Measurements from ENCODE around the gene BSN. TPM values are rescaled to one million over a fixed set of nuclear protein-coding genes. Genes with fewer than 3 reads are reported as not detected.

The BSN gene
- total RNA-seq, 2 donors from 2014 or later: 1.3 to 6.6 TPM

DNA sequence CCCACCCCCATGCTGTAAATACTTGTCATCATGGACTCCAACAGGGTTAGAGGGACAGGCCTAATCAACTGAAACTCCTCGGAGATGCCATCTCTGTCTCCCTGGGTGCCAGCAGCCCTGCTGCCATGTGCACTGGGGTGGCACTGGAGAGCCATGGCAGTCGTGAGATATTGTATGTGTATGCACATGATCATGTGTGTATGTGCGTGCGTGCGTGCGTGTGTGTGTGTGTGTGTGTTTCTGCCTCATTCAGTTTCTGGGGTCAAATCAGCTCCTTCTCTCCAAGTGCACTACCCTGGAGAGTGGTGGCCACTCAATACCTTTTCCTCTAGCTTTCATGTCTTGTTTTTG, 116.6 kb downstream of the BSN start:
- intact Hi-C loops (cut with DNase I): no loop called here
- no peak overlapping the region for H3K4me3 ChIP-seq
- 57 to 62% methylated on average over 5 to 6 of the region's 6 CpGs for WGBS, 2 donors

DNA sequence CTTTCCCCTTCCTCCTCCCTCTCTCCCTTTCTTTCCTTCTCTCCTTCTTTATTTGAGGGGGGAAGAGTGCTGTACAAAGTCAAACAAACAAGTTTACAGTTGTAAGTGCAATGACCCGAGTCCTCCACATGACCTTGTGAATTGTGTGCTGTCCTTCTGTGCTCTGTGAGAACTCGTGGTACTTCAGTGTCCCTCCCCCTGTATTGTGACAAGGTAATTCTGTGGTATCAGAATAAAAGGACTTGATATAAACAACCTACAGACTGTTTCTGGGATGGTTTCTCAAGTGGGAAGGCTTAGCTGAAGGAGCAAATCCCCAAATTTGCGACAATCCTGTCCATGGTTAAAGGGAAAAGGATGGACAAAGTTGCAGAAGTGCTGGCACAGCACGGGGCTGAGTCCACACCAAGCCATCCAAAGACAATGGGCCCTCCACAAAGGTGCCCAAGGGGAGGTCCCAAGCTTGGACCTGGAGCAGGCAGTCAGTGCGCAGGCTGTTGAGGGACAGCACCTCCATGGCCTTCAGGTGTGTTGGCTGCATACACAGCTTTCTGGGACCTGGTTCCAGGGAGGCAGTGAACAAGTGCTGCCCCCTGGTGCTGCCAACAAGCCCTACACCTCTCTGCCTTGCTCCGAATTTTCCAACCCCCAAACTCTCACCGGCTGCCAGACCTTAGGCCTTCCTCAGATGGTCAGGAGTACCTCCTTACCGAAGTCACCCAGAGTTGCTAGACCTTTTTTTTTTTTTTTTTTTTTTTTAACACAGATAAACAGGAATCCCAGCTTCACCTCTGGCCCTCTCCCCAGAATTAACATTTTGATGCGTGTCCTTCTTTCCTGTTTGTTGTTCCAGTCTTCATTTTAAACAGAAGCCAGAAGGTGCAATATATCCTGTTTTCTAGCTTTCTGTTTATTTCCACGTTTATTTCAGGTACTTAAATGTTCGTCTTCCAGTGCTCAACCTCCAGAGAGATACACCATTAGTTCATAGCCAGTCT, 117.3 kb downstream of the BSN start:
- TF ChIP-seq, protein P1, sequence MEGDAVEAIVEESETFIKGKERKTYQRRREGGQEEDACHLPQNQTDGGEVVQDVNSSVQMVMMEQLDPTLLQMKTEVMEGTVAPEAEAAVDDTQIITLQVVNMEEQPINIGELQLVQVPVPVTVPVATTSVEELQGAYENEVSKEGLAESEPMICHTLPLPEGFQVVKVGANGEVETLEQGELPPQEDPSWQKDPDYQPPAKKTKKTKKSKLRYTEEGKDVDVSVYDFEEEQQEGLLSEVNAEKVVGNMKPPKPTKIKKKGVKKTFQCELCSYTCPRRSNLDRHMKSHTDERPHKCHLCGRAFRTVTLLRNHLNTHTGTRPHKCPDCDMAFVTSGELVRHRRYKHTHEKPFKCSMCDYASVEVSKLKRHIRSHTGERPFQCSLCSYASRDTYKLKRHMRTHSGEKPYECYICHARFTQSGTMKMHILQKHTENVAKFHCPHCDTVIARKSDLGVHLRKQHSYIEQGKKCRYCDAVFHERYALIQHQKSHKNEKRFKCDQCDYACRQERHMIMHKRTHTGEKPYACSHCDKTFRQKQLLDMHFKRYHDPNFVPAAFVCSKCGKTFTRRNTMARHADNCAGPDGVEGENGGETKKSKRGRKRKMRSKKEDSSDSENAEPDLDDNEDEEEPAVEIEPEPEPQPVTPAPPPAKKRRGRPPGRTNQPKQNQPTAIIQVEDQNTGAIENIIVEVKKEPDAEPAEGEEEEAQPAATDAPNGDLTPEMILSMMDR (IDR thresholded peaks at IDR 0.05): peak; percentile 64 to 97 (median 93)
- no peak for TF ChIP-seq POLR2A (IDR thresholded peaks at IDR 0.05)
- Histone ChIP-seq H3K27me3 (no peaks in the 10 kb centered on the region), H3K4me3 (no peak overlapping the region), H3K9me3 (no peaks in the 10 kb centered on the region), H3K36me3 (replicated peaks in 1 of 2; ENCODE audit: insufficient read depth in 1 of 2, low read depth in 2 of 2) (no peaks in the 10 kb centered on the region), H3K4me1 (peaks cover 40% of the 10 kb centered on the region), H3K27ac (no peak overlapping the region)
- 25 to 30% methylated on average over 10 to 11 of the region's 11 CpGs for WGBS, 2 donors
- peak; percentile 48 for ATAC-seq
- intact Hi-C loops (cut with DNase I): no loop called here
- DNase-seq: peak; percentile 84 to 87 (median 84)

More for the DNA sequence above, 116.6 kb downstream of the BSN start:
- TF ChIP-seq POLR2A (IDR thresholded peaks at IDR 0.05): no peak
- TF ChIP-seq, protein P1 (IDR thresholded peaks at IDR 0.05): no peak
- H3K27ac ChIP-seq: no peak overlapping the region
- H3K4me1 ChIP-seq: peaks cover 41% of the 10 kb centered on the region
- H3K36me3 ChIP-seq (replicated peaks in 1 of 2; ENCODE audit: insufficient read depth in 1 of 2, low read depth in 2 of 2): no peaks in the 10 kb centered on the region
- DNase-seq: no peak
- no peak for ATAC-seq
- H3K9me3 ChIP-seq: no peaks in the 10 kb centered on the region
- H3K27me3 ChIP-seq: no peaks in the 10 kb centered on the region

DNA sequence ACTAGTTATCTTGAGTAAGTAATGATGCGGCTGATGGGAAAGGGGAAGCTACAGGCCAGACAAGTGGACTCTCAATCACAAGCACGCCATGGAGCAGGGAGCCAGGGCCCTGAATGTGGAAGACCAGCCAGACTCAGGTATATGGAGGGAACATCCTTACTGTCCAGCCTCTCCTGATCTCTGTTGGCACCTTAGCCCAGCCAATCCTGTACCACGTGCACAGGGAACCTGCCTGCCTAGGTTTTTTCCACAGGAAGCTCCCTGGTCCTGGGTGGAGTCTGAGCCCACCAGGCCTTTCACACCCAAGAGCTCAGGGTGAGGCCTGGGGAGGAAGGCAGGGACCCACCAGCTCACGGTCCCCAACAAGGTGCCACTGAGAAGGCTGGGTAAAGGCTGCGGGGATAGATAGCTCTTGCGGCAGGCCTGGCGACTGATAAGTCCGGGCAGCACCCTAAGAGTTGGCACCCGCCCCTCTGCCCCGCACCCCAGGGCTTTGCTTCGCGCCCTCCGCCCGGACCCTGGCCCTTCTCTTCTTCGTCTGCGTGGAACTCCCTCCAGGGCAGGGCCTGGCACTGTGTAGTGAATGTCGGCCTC, 118.9 kb downstream of the BSN start:
- DNase-seq (no peak), ATAC-seq (no peak)
- H3K4me3 ChIP-seq: peak overlapping the region; percentile 59 to 98
- no peaks in the 10 kb centered on the region for H3K27me3 ChIP-seq
- 16 to 52% methylated on average over 4 to 17 of the region's 17 CpGs for WGBS, 2 donors
- TF ChIP-seq POLR2A (IDR thresholded peaks at IDR 0.05): no peak
- TF ChIP-seq, protein P1 (IDR thresholded peaks at IDR 0.05): no peak
- H3K9me3 ChIP-seq: no peaks in the 10 kb centered on the region
- peak overlapping the region; percentile 90 to 96 (median 92) for H3K27ac ChIP-seq
- H3K4me1 ChIP-seq: peaks cover 40% of the 10 kb centered on the region
- intact Hi-C loops (cut with DNase I): no loop called here
- H3K36me3 ChIP-seq (replicated peaks in 1 of 2; ENCODE audit: insufficient read depth in 1 of 2, low read depth in 2 of 2): peaks cover 0 to 2% of the 10 kb centered on the region in 2 donors

DNA sequence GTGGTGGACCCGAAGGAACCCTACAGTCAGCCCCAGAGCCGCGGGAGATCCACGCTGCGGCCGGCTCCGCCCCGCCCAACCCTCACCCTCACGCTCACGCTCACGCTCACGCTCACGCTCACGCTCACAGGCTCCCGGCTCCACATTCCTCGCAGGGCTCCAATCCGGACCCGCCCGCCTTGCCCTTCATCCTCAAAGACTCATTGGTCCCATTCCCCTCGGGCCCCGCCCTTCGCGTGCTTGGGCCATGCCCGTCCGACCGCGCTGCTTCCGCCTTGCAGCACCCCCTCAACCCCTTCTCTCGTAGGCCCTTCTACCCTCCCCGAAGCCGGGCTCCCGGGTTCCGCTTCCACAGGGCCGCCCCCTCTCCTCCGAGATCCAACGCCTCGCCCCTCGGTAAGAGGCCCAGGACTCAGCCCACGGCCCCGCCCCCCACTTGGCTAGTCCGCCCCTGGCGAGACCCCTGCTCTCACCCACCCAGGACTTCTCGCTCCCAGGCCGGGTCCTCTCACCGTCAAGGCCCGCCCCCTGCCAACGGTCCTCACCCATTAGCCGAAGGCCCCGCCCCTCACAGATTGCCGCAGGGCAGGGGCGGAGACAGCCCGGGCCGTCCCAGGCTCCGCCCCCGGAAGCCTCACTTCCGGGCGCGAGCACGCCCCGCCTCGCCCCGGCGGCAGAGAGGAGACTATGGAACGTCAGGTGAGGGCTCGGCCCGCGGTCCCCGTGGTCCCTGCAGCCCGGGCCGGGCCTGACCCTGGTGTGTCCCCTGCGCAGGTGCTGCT, 119.6 kb downstream of the BSN start, which contains the start of gene APEH:
TSS of gene APEH (plus strand) at position 637 of the 782 bp plus-strand sequence. CDS start at position 688, 51 bp downstream.
- TF ChIP-seq POLR2A (IDR thresholded peaks at IDR 0.05): peak; percentile 64 to 85 (median 79)
- TF ChIP-seq, protein P1 (IDR thresholded peaks at IDR 0.05): no peak
- peak within 1 kb of the TSS; percentile 90 to 96 (median 92) for H3K27ac ChIP-seq
- WGBS, 2 donors: 0% methylated on average over 34 to 71 of the region's 71 CpGs
- ATAC-seq: peak; percentile 89
- DNase-seq: peak; percentile 95 to 99 (median 98)
- H3K4me1 ChIP-seq: peaks cover 33% of the 10 kb centered on the region
- no peaks in the 10 kb centered on the region for H3K9me3 ChIP-seq
- intact Hi-C loops (cut with DNase I): no loop called here
- H3K4me3 ChIP-seq: peak within 1 kb of the TSS; percentile 59 to 98
- no peaks in the 10 kb centered on the region for H3K27me3 ChIP-seq
- H3K36me3 ChIP-seq (replicated peaks in 1 of 2; ENCODE audit: insufficient read depth in 1 of 2, low read depth in 2 of 2): peaks cover 0 to 6% of the 10 kb centered on the region in 2 donors

Measured in body of pancreas (tissue), 4 donors.